Glomerular endothelial cell (primary cell): ENCODE results near the gene ZFPM1. TPM values are rescaled to one million over a fixed set of nuclear protein-coding genes. Genes with fewer than 3 reads are reported as not detected.

Experiments used
- DNase-seq: peaks from one replicate; pipeline ENCODE4 v3.0.0-alpha.2; 2011; ENCODE audit warnings: low read depth, low spot score; ENCODE audit errors: extremely low read depth
- total RNA-seq: library from RNA; depleted of rRNA; stranded (reverse); fragments of >200 nt; gene quantifications from 2 replicates; pipeline ENCODE4 v1.2.3, GENCODE V29; 2015

The ZFPM1 gene
- total RNA-seq, 1 donor from 2014 or later: 3.3 TPM

GRCh38 chr16:88554711-88555264 is 101.7 kb downstream of the ZFPM1 start:
- no peak for DNase-seq

DNA sequence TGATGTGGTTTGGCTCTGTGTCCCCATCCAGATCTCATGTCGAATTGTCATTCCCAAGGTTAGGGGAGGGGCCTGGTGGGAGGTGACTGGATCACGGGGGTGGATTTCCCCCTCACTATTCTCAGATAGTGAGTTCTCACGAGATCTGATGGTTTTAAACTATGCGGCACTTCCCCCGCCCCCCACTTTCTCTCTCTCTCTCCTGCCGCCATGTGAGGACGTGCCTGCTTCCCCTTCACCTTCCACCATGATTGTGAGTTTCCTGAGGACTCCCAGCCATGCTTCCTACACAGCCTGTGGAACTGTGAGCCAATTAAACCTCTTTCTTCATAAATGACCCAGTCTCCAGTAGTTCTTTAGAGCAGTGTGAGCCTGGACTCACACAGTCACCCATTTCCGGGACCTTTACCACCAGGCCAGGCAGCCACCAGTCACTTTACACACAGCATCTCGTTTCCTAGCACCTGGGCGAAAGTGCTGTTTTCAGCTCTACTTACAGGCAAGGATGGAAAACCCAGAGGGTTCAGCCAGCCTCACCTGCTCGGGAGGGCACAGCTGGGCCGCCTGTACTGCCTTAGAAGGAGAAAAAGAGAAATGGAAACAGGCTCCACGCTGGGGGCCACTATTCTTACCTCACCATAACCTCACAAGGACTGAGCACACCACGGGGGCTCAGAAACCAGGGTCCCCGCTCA is 103.4 kb downstream of the ZFPM1 start:
- no peak for DNase-seq

- DNase-seq: peak; percentile 18
These were observed 105.7 kb downstream of the ZFPM1 start for GRCh38 chr16:88558457-88559442.

GRCh38 chr16:88560714-88561484 is 107.8 kb downstream of the ZFPM1 start:
- no peak for DNase-seq

DNA sequence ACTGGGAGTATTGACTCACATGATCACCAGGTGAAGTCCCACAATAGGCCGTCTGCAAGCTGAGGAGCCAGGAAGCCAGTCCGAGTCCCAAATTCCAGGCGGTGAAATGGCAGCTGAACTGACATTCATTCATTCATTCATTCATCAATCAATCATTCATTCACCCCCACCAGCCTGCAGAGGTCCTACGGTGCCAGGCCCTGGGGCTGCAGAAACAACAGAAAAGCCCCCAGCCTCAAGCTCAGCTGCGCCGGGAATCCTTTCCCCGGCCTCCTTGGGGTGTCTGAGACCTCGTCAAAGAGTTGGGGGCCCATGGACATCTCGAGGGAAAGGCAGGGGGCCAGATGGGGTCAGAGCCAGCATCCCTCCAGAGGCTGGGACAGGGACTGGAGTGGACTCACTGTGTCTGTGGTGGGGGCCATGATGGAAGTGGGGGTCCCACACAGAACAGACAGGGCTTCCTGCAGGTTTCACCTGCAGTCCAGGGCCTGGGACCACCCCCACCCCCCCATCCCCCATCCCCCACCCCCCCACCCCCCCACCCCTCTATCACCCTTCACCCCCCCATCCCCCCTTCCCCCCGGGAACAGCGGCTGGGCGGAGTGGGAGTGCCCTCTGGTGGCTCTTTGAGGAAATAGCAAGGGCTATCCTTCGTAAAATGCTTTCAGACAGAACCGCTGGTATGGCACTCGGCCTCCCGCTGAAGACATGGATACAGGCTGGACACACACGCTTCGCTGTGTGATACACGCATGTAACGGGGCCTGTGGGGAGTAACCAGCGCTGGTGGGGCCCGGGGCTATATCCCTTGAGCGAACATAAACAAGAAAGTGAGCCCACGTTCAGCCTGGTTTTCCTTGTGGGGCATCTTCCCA is 108.6 kb downstream of the ZFPM1 start:
- no peak for DNase-seq

DNA sequence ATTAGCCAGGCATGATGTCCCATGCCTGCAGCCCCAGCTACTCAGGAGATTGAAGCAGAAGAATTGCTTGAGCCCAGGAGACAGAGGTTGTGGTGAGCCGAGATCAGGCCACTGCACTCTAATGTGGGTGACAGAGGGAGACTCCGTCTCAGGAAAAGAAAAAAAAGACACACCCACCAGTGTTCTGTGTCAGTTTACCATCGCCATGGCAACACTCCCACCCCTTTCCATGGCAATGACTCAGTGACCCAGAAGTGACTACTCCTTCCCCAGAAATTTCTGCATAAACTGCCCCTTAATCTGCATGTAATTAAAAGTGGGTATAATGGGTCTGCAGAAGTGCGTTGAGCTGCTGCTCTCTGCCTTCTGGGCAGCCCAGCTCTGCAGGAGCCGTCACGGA is 113.1 kb downstream of the ZFPM1 start:
- DNase-seq: no peak

DNA sequence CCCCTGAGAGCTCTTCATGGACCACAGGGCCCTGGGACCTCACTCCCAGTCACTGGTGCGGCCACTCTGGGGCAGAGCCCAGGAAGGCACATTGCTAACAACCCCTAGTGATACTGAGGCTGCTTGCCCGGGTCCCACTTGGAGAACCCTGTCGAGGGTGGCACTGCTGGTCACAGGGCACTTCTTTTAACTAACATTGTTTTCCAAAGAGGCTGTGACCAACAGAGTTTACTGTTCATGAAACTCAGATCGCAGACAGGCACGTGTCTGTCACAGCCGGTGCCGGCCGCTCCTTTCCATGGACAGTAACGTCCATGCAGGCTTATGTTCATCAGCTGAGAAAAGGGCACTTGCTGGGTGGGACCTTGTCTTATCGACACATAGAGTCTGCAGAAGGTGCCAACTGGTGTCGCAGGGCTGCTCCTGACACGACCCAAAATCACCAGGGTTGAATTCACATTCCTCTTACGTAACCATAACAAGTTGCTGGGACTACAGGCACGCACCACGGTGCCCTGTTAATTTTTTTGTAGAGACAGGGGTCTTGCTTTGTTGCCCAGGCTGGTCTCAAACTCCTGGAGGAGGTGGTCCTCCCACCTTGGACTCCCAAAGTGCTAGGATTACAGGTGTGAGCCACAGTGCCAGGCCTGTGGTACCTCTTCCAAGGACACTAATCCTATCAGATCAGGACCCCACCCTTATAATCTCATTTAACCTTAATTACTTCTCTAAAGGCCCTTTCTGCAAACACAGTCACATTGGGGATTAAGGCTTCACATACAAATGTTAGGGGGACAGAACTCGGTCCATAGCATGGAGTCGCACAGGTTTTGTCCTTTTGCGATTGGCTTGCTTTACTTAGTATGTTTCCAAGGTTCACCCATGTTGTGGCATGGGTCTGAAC is 115.9 kb downstream of the ZFPM1 start:
- DNase-seq: no peak

- no peak for DNase-seq
These were observed 116.5 kb downstream of the ZFPM1 start for GRCh38 chr16:88569614-88569984.

GRCh38 chr16:88569985-88570690 is 117.1 kb downstream of the ZFPM1 start, which contains the start of gene ZC3H18:
ZC3H18 (plus strand) TSS chr16:88570403; CDS start chr16:88577124, 6,721 bp downstream.
- peak; percentile 34 for DNase-seq

- DNase-seq: no peak
These were observed 117.6 kb downstream of the ZFPM1 start for GRCh38 chr16:88570691-88571092.

- no peak for DNase-seq
These were observed 122.2 kb downstream of the ZFPM1 start for GRCh38 chr16:88575251-88575650.

- no peak for DNase-seq
These were observed 123.2 kb downstream of the ZFPM1 start for GRCh38 chr16:88576307-88576706.

DNA sequence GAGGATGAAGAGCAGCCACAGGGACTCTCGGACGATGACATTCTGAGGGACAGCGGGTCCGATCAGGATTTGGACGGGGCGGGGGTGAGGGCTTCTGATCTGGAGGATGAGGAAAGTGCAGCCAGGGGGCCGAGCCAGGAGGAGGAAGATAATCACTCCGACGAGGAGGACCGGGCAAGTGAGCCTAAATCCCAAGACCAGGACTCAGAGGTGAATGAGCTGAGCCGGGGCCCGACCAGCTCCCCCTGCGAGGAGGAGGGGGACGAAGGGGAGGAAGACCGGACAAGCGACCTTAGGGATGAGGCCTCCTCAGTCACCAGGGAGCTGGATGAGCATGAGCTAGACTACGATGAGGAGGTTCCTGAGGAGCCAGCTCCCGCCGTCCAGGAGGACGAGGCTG is 124.1 kb downstream of the ZFPM1 start:
- no peak for DNase-seq

GRCh38 chr16:88578446-88579313 is 125.6 kb downstream of the ZFPM1 start:
- DNase-seq: no peak

DNA sequence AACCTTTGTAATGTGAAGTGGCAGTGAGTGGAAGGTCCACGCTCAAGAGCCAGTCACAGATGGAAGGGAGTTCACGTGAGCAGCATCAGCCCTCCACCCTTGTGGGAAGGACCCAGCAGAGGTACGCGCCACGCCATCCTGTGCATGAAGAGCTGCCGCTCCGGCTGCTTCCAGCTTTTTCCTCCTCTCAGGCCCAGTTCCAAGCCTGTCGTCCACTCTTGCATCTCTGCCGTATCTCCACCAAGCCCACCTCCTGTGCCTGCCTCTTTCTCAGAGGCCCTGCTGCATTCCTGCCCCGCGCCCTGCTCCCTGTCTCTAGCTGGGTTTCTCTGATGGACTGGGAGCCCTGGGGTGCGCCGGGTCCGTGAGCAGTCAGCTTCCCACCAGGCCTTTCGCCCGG is 127.3 kb downstream of the ZFPM1 start:
- no peak for DNase-seq

GRCh38 chr16:88581033-88581432 is 128.0 kb downstream of the ZFPM1 start:
- no peak for DNase-seq

- DNase-seq: no peak
These were observed 130.0 kb downstream of the ZFPM1 start for GRCh38 chr16:88582912-88583575.
